CD4-positive, alpha-beta T cell (primary cell): ENCODE data around the gene RRAD. TPM values are rescaled to one million over a fixed set of nuclear protein-coding genes. Genes with fewer than 3 reads are reported as not detected.
"Not testable (repeated sequence)": the region's sequence is repeated elsewhere in the genome, so short reads cannot be mapped to it uniquely, and the experiment has no call there.

Experiments
- ATAC-seq: fragments of 200-7000 bp; cut with Tn5 transposase; one replicate; pipeline ENCODE4 v1.10.0; 2022; ENCODE audit warnings: mild to moderate bottlenecking; ENCODE audit not compliant: poor library complexity
- CTCF ChIA-PET: fragments of 350-600 bp; sonication (Branson Sonifier 250); formaldehyde crosslinking; loops from one replicate; lab custom pipeline; 2021; ENCODE audit warnings: antibody characterized with exemption, inconsistent platforms; lab: Charles Lee
- POLR2A ChIA-PET: fragments of 350-600 bp; sonication (Branson Sonifier 250); formaldehyde crosslinking; loops from one replicate; lab custom pipeline; 2021; ENCODE audit warnings: antibody characterized with exemption, inconsistent platforms; lab: Charles Lee
- DNase-seq, 14 experiments: peaks; one replicate each; pipeline ENCODE4 v3.0.0-alpha.2; 2013 to 2020; ENCODE audit warnings: mixed read lengths in 2 of 14
- H3K27ac ChIP-seq, 2 donors: one replicate each; pipeline versions ENCODE4 v1.5.1 to v1.7.0; 2013; ENCODE audit warnings: low read length in 2 of 2, low read depth in 1 of 2, mild to moderate bottlenecking in 1 of 2
- H3K27me3 ChIP-seq, 2 experiments: 1 replicate in 1 of 2; 2 replicates in 1 of 2; pipeline versions ENCODE4 v1.6.1 to v1.7.0; 2013; ENCODE audit warnings: low read length in 2 of 2, control low read depth in 1 of 2, mild to moderate bottlenecking in 1 of 2, moderate library complexity in 1 of 2; ENCODE audit not compliant: insufficient read depth in 2 of 2, control insufficient read depth in 1 of 2
- H3K36me3 ChIP-seq: one replicate; pipeline ENCODE4 v1.6.1; 2013; ENCODE audit warnings: low read length, control low read depth; ENCODE audit not compliant: insufficient read depth
- H3K4me1 ChIP-seq: one replicate; pipeline ENCODE4 v1.6.1; 2013; ENCODE audit warnings: low read length, control low read depth; ENCODE audit not compliant: insufficient read depth
- H3K4me3 ChIP-seq: one replicate; pipeline ENCODE4 v1.5.1; 2013; ENCODE audit warnings: mild to moderate bottlenecking, low read length, moderate library complexity
- H3K9me3 ChIP-seq, 2 experiments: 1 replicate in 1 of 2; 2 replicates in 1 of 2; pipeline versions ENCODE4 v1.6.1 to v1.7.0; 2013; ENCODE audit warnings: low read length in 2 of 2, mild to moderate bottlenecking in 2 of 2, control low read depth in 1 of 2, moderate library complexity in 1 of 2; ENCODE audit not compliant: control insufficient read depth in 1 of 2, insufficient read depth in 1 of 2
- H3K27ac Mint-ChIP-seq: one replicate; pipeline ENCODE4 v1.8.0; 2020; ENCODE audit warnings: mixed read lengths
- H3K27me3 Mint-ChIP-seq: one replicate; pipeline ENCODE4 v1.8.0; 2021; ENCODE audit warnings: mixed read lengths
- H3K36me3 Mint-ChIP-seq: one replicate; pipeline ENCODE4 v1.8.0; 2021; ENCODE audit warnings: low read depth, mixed read lengths
- H3K4me1 Mint-ChIP-seq: one replicate; pipeline ENCODE4 v1.8.0; 2021; ENCODE audit warnings: low read depth, mixed read lengths
- H3K4me3 Mint-ChIP-seq: one replicate; pipeline ENCODE4 v1.8.0; 2020; ENCODE audit warnings: mild to moderate bottlenecking, mixed read lengths
- H3K9me3 Mint-ChIP-seq: one replicate; pipeline ENCODE4 v1.8.0; 2020; ENCODE audit warnings: mixed read lengths
- CTCF ChIP-seq: fragments of 200-600 bp; IDR thresholded peaks from one replicate; pipeline ENCODE4 v1.8.0; 2022; ENCODE audit warnings: antibody characterized with exemption, mild to moderate bottlenecking
- intact Hi-C, 2 experiments: fragments of 100-400 bp; cut with DNase I in 1 of 2; cut with micrococcal nuclease in 1 of 2; formaldehyde crosslinking; loops; one replicate each; pipeline versions ENCODE4 v1.15.1 to v1.9.0; 2023 to 2025; cut with DNase I, micrococcal nuclease
- total RNA-seq, 174 experiments: library from RNA in 2 of 174; stranded (reverse) in 2 of 174; gene quantifications; one replicate each; pipeline ENCODE4 v1.2.3 and lab custom pipeline; 2021 to 2026

The RRAD gene
- total RNA-seq, 2 experiments from 2014 or later, result 0.28 to 0.49 TPM

GRCh38 chr16:66946974-66947301 lies 21.6 kb upstream of the RRAD start:
- H3K27me3 Mint-ChIP-seq, result peaks cover 44% of the 10 kb centered on the region
- Histone ChIP-seq H3K36me3 (peaks cover 20% of the 10 kb centered on the region), H3K27me3 (peaks cover 19 to 22% of the 10 kb centered on the region in 2 experiments), H3K27ac (no peak overlapping the region), H3K9me3 (peaks cover 0 to 8% of the 10 kb centered on the region in 2 experiments), H3K4me1 (peaks cover 24% of the 10 kb centered on the region), H3K4me3 (no peak overlapping the region)
- peaks cover 20% of the 10 kb centered on the region for H3K4me1 Mint-ChIP-seq
- peaks cover 22% of the 10 kb centered on the region for H3K36me3 Mint-ChIP-seq
- peak overlapping the region; percentile 89 for H3K4me3 Mint-ChIP-seq
- no peaks in the 10 kb centered on the region for H3K9me3 Mint-ChIP-seq
- H3K27ac Mint-ChIP-seq, result peak overlapping the region; percentile 2
- no peak for TF ChIP-seq CTCF
- CTCF ChIA-PET, result interaction anchor here (0.9 to 1.3 kb wide), 5 partner anchors 9 to 208 kb away, joined by 3 to 4 read pairs (median 4); no protein-coding TSS in a partner anchor
- ATAC-seq, result no peak
- intact Hi-C loops, result loop anchor here in 1 of 2 experiments (2.0 kb wide), 1 partner anchor 238 kb away; no protein-coding TSS in a partner anchor
- no peak for DNase-seq
- POLR2A ChIA-PET, result interaction anchor here (0.6 to 1.1 kb wide), 2 partner anchors 208 to 503 kb away, joined by 3 to 4 read pairs; no protein-coding TSS in a partner anchor

GRCh38 chr16:66946541-66946940 lies 21.2 kb upstream of the RRAD start:
- ATAC-seq (no peak), DNase-seq (no peak)
- no peak for TF ChIP-seq CTCF
- ChIA-PET CTCF (interaction anchor here (0.9 to 1.2 kb wide), 2 partner anchors 12 to 14 kb away, joined by 3 to 4 read pairs; no protein-coding TSS in a partner anchor), POLR2A (no interaction called here)
- Mint-ChIP-seq H3K27me3 (peaks cover 40% of the 10 kb centered on the region), H3K27ac (no peak overlapping the region), H3K9me3 (no peaks in the 10 kb centered on the region), H3K4me3 (no peak overlapping the region), H3K36me3 (peaks cover 26% of the 10 kb centered on the region), H3K4me1 (peaks cover 20% of the 10 kb centered on the region)
- intact Hi-C loops, result loop anchor here in 1 of 2 experiments (2.0 kb wide), 1 partner anchor 238 kb away; no protein-coding TSS in a partner anchor
- peaks cover 19 to 22% of the 10 kb centered on the region in 2 experiments for H3K27me3 ChIP-seq
- H3K4me3 ChIP-seq, result no peak overlapping the region
- peaks cover 23% of the 10 kb centered on the region for H3K36me3 ChIP-seq
- H3K4me1 ChIP-seq, result peaks cover 24% of the 10 kb centered on the region
- H3K27ac ChIP-seq, result no peak overlapping the region
- peaks cover 0 to 8% of the 10 kb centered on the region in 2 experiments for H3K9me3 ChIP-seq

GRCh38 chr16:66945939-66946338 lies 20.6 kb upstream of the RRAD start:
- peaks cover 19% of the 10 kb centered on the region in 2 experiments for H3K27me3 ChIP-seq
- peaks cover 0 to 8% of the 10 kb centered on the region in 2 experiments for H3K9me3 ChIP-seq
- peaks cover 29% of the 10 kb centered on the region for H3K36me3 ChIP-seq
- Mint-ChIP-seq H3K9me3 (no peaks in the 10 kb centered on the region), H3K4me3 (no peak overlapping the region), H3K36me3 (peaks cover 32% of the 10 kb centered on the region), H3K27ac (no peak overlapping the region), H3K27me3 (peaks cover 34% of the 10 kb centered on the region), H3K4me1 (peaks cover 20% of the 10 kb centered on the region)
- CTCF ChIA-PET, result no interaction called here
- POLR2A ChIA-PET, result no interaction called here
- peaks cover 24% of the 10 kb centered on the region for H3K4me1 ChIP-seq
- ATAC-seq (no peak), DNase-seq (no peak)
- intact Hi-C loops, result loop anchor here in 1 of 2 experiments (2.0 kb wide), 1 partner anchor 239 kb away; no protein-coding TSS in a partner anchor
- no peak overlapping the region for H3K4me3 ChIP-seq
- no peak for TF ChIP-seq CTCF
- no peak overlapping the region for H3K27ac ChIP-seq

- Mint-ChIP-seq H3K4me1 (peaks cover 16% of the 10 kb centered on the region), H3K36me3 (peaks cover 41% of the 10 kb centered on the region), H3K27me3 (peaks cover 26% of the 10 kb centered on the region)
- H3K9me3 Mint-ChIP-seq, H3K27ac Mint-ChIP-seq, ATAC-seq, H3K4me3 ChIP-seq, DNase-seq, H3K27ac ChIP-seq, POLR2A ChIA-PET, H3K9me3 ChIP-seq, H3K4me3 Mint-ChIP-seq, intact Hi-C loops: not testable (repeated sequence)
- peaks cover 24% of the 10 kb centered on the region for H3K4me1 ChIP-seq
- H3K27me3 ChIP-seq, result peaks cover 14 to 15% of the 10 kb centered on the region in 2 experiments
- CTCF ChIA-PET, result interaction anchor here (1.3 kb wide), 1 partner anchor 114 kb away, joined by 4 read pairs; the partner anchor contains the start of gene NAE1
- peaks cover 39% of the 10 kb centered on the region for H3K36me3 ChIP-seq
These were observed 19.6 kb upstream of the RRAD start for GRCh38 chr16:66944971-66945370.
